ENCODE results near the gene SENP6. TPM values are rescaled to one million over a fixed set of nuclear protein-coding genes. Genes with fewer than 3 reads are reported as not detected.
"Not testable (repeated sequence)": the region's sequence is repeated elsewhere in the genome, so short reads cannot be mapped to it uniquely, and the experiment has no call there.

SENP6 gene
- total and polyA plus RNA-seq, 7 donors: 18.0 to 157 (median 122) TPM

- Histone ChIP-seq H3K9me3 (no peaks in the 10 kb centered on the region), H3K27ac (no peak overlapping the region), H3K27me3 (no peaks in the 10 kb centered on the region), H3K36me3 (no peaks in the 10 kb centered on the region), H3K4me3 (no peak overlapping the region), H3K4me1 (no peaks in the 10 kb centered on the region)
- intact Hi-C loops (cut with DNase I): no loop called here
- no peak for TF ChIP-seq POLR2A (IDR thresholded peaks at IDR 0.05)
- TF ChIP-seq, protein P1, sequence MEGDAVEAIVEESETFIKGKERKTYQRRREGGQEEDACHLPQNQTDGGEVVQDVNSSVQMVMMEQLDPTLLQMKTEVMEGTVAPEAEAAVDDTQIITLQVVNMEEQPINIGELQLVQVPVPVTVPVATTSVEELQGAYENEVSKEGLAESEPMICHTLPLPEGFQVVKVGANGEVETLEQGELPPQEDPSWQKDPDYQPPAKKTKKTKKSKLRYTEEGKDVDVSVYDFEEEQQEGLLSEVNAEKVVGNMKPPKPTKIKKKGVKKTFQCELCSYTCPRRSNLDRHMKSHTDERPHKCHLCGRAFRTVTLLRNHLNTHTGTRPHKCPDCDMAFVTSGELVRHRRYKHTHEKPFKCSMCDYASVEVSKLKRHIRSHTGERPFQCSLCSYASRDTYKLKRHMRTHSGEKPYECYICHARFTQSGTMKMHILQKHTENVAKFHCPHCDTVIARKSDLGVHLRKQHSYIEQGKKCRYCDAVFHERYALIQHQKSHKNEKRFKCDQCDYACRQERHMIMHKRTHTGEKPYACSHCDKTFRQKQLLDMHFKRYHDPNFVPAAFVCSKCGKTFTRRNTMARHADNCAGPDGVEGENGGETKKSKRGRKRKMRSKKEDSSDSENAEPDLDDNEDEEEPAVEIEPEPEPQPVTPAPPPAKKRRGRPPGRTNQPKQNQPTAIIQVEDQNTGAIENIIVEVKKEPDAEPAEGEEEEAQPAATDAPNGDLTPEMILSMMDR (IDR thresholded peaks at IDR 0.05): no peak
- WGBS, 2 donors: 93 to 97% methylated on average over 2 of the region's 2 CpGs
- DNase-seq: no peak
Measured at GRCh38 chr6:75566137-75566767, 35.4 kb upstream of the SENP6 start.

DNA sequence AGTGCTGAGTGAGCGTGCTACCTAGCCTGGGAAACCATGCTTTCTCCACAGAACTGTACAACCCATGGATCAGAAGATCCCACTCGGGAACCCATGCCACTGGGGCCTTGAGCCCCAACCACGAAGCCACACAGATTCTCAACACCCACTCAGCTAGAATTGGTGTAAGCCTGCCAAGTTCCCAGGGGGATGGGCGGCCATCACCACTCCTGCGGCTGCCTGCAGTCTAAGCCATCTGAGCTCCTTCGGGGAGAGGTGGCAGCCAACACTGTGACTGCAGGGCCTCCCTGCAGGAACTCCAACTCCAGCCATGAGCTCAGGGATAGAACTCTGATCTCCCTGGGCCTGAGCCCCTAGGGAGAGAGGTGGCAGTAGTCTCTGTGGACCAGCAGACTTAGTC lies 33.6 kb upstream of the SENP6 start:
- H3K4me3 ChIP-seq: no peak overlapping the region
- WGBS, 2 donors: 88 to 93% methylated on average over 6 of the region's 6 CpGs
- intact Hi-C loops (cut with DNase I): no loop called here
- no peaks in the 10 kb centered on the region for H3K36me3 ChIP-seq
- H3K27me3 ChIP-seq: no peaks in the 10 kb centered on the region
- no peaks in the 10 kb centered on the region for H3K9me3 ChIP-seq
- no peak for DNase-seq
- no peak overlapping the region for H3K27ac ChIP-seq
- TF ChIP-seq POLR2AphosphoS5 (IDR thresholded peaks at IDR 0.05): no peak
- TF ChIP-seq, protein P1 (IDR thresholded peaks at IDR 0.05): no peak
- no peaks in the 10 kb centered on the region for H3K4me1 ChIP-seq

DNA sequence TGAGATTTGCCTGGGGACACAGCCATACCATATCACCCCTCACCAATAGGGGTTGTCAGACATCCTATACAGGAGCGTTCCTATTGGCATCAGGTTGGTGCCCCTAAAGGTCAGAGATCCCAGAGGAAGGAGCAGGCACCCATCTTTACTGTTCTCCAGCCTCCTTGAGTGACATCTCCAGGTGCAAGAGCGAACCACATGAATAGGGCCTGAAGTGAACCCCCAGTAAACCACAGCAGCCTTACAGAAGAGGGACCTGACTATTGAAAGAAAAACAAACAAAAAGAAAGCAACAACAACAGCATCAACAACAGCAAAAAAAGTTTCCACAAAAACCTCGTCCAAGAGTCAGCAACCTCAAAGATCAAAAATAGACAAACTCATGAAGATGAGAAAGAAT lies 32.7 kb upstream of the SENP6 start:
- Histone ChIP-seq H3K36me3 (no peaks in the 10 kb centered on the region), H3K27ac (no peak overlapping the region), H3K4me3 (no peak overlapping the region), H3K27me3 (no peaks in the 10 kb centered on the region), H3K9me3 (no peaks in the 10 kb centered on the region), H3K4me1 (no peaks in the 10 kb centered on the region)
- intact Hi-C loops (cut with DNase I): no loop called here
- 60 to 63% methylated on average over 3 of the region's 3 CpGs for WGBS, 2 donors
- no peak for DNase-seq
- TF ChIP-seq, protein P1 (IDR thresholded peaks at IDR 0.05): no peak
- TF ChIP-seq POLR2A (IDR thresholded peaks at IDR 0.05) (no peak), EP300 (IDR thresholded peaks at IDR 0.05) (no peak), POLR2AphosphoS5 (IDR thresholded peaks at IDR 0.05) (no peak)

DNA sequence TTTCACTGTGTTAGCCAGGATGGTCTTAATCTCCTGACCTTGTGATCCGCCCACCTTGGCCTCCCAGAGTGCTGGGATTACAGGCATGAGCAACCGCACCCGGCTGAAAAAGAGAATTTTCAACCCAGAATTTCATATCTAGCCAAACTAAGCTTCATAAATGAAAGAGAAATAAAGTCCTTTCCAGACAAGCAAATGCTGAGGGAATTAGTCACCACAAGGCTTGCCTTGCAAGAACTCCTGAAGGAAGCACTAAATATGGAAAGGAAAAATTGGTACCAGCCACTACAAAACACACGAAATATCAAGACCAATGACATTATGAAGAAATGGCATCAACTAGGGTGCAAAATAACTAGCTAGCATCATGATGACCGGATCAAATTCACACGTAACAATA lies 31.0 kb upstream of the SENP6 start:
- H3K9me3 ChIP-seq; DNase-seq; H3K4me1 ChIP-seq; H3K27ac ChIP-seq; H3K4me3 ChIP-seq; H3K27me3 ChIP-seq; H3K36me3 ChIP-seq; intact Hi-C loops (cut with DNase I): not testable (repeated sequence)
- WGBS, 2 donors: 95 to 96% methylated on average over 6 of the region's 6 CpGs

DNA sequence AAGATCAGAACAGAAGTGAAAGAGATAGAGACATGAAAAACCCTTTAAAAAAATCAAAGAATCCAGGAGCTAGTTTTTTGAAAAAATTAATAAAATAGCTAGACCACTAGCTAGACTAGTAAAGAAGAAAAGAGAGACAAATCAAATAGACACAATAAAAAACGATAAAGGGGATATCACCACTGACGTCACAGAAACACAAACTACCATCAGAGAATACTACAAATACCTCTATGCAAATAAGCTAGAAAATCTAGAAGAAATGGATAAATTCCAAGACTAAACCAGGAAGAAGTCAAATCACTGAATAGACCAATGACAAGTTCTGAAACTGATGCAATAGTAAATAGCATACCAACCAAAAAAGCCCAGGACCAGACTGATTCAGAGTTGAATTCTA lies 29.6 kb upstream of the SENP6 start:
- Histone ChIP-seq H3K27ac (no peak overlapping the region), H3K4me1 (no peaks in the 10 kb centered on the region), H3K36me3 (no peaks in the 10 kb centered on the region), H3K9me3 (no peaks in the 10 kb centered on the region), H3K27me3 (no peaks in the 10 kb centered on the region), H3K4me3 (no peak overlapping the region)
- TF ChIP-seq POLR2A (IDR thresholded peaks at IDR 0.05): no peak
- TF ChIP-seq, protein P1 (IDR thresholded peaks at IDR 0.05): no peak
- no peak for TF ChIP-seq EP300 (IDR thresholded peaks at IDR 0.05)
- TF ChIP-seq POLR2AphosphoS5 (IDR thresholded peaks at IDR 0.05): no peak
- intact Hi-C loops (cut with DNase I): no loop called here
- 94 to 95% methylated on average over 2 of the region's 2 CpGs for WGBS, 2 donors
- DNase-seq: no peak

Data from sigmoid colon (tissue), 7 donors.